ENCODE measurements around the gene LYRM7.
"Not testable (repeated sequence)": the region's sequence is repeated elsewhere in the genome, so short reads cannot be mapped to it uniquely, and the experiment has no call there.

The LYRM7 gene

GRCh38 chr5:131186561-131187256, 16.0 kb downstream of the LYRM7 start:
- Histone ChIP-seq H3K27ac (no peak overlapping the region), H3K9me3 (no peaks in the 10 kb centered on the region), H3K4me3 (ENCODE audit: low read depth in 1 of 2, low read length in 1 of 2) (no peak overlapping the region), H3K36me3 (no peaks in the 10 kb centered on the region), H3K27me3 (no peaks in the 10 kb centered on the region), H3K4me1 (ENCODE audit: control insufficient read depth in 1 of 2, insufficient read depth in 1 of 2, low read depth in 1 of 2, low read length in 1 of 2) (no peaks in the 10 kb centered on the region)
- TF ChIP-seq CTCF (IDR thresholded peaks at IDR 0.05) = no peak

GRCh38 chr5:131193106-131193505, 22.4 kb downstream of the LYRM7 start:
- Histone ChIP-seq H3K27ac (no peak overlapping the region), H3K4me1 (ENCODE audit: control insufficient read depth in 1 of 2, insufficient read depth in 1 of 2, low read depth in 1 of 2, low read length in 1 of 2) (no peaks in the 10 kb centered on the region), H3K4me3 (ENCODE audit: low read depth in 1 of 2, low read length in 1 of 2) (no peak overlapping the region), H3K27me3 (no peaks in the 10 kb centered on the region), H3K36me3 (no peaks in the 10 kb centered on the region), H3K9me3 (no peaks in the 10 kb centered on the region)
- TF ChIP-seq CTCF (IDR thresholded peaks at IDR 0.05) = no peak

GRCh38 chr5:131193897-131194296, 23.2 kb downstream of the LYRM7 start:
- not testable (repeated sequence) for H3K4me3 ChIP-seq (ENCODE audit: low read depth in 1 of 2, low read length in 1 of 2); H3K4me1 ChIP-seq (ENCODE audit: control insufficient read depth in 1 of 2, insufficient read depth in 1 of 2, low read depth in 1 of 2, low read length in 1 of 2); H3K27ac ChIP-seq; H3K9me3 ChIP-seq; H3K36me3 ChIP-seq; H3K27me3 ChIP-seq

GRCh38 chr5:131194725-131195124, 24.0 kb downstream of the LYRM7 start:
- no peaks in the 10 kb centered on the region for H3K9me3 ChIP-seq
- H3K4me1 ChIP-seq (ENCODE audit: control insufficient read depth in 1 of 2, insufficient read depth in 1 of 2, low read depth in 1 of 2, low read length in 1 of 2) = no peaks in the 10 kb centered on the region
- no peak for TF ChIP-seq CTCF (IDR thresholded peaks at IDR 0.05)
- no peak overlapping the region for H3K4me3 ChIP-seq (ENCODE audit: low read depth in 1 of 2, low read length in 1 of 2)
- H3K27me3 ChIP-seq = no peaks in the 10 kb centered on the region
- no peak overlapping the region for H3K27ac ChIP-seq
- H3K36me3 ChIP-seq = no peaks in the 10 kb centered on the region

- Histone ChIP-seq H3K4me1 (ENCODE audit: control insufficient read depth in 1 of 2, insufficient read depth in 1 of 2, low read depth in 1 of 2, low read length in 1 of 2) (no peaks in the 10 kb centered on the region), H3K36me3 (no peaks in the 10 kb centered on the region), H3K27me3 (no peaks in the 10 kb centered on the region), H3K27ac (no peak overlapping the region), H3K9me3 (no peaks in the 10 kb centered on the region), H3K4me3 (ENCODE audit: low read depth in 1 of 2, low read length in 1 of 2) (no peak overlapping the region)
- no peak for TF ChIP-seq CTCF (IDR thresholded peaks at IDR 0.05)
Observed at GRCh38 chr5:131195696-131196095, 25.0 kb downstream of the LYRM7 start.

GRCh38 chr5:131196331-131196730, 25.6 kb downstream of the LYRM7 start:
- Histone ChIP-seq H3K4me1 (ENCODE audit: control insufficient read depth in 1 of 2, insufficient read depth in 1 of 2, low read depth in 1 of 2, low read length in 1 of 2) (no peaks in the 10 kb centered on the region), H3K27ac (no peak overlapping the region), H3K9me3 (no peaks in the 10 kb centered on the region), H3K36me3 (no peaks in the 10 kb centered on the region), H3K4me3 (ENCODE audit: low read depth in 1 of 2, low read length in 1 of 2) (no peak overlapping the region), H3K27me3 (no peaks in the 10 kb centered on the region)
- TF ChIP-seq CTCF (IDR thresholded peaks at IDR 0.05) = no peak

All from neutrophil (primary cell).